Activated naive CD4-positive, alpha-beta T cell treated with anti-CD3 and anti-CD28 coated beads, Interleukin-2, amount 50 U/mL, for 72 hours (primary cell): ENCODE results near the gene CTPS2. TPM values are rescaled to one million over a fixed set of nuclear protein-coding genes. Genes with fewer than 3 reads are reported as not detected.
"Not testable (repeated sequence)": the region's sequence is repeated elsewhere in the genome, so short reads cannot be mapped to it uniquely, and the experiment has no call there.

Experiments used
- ATAC-seq, 2 donors: fragments of 150-1000 bp; cut with Tn5 transposase; 2 replicates each; pipeline ENCODE4 v1.10.0; 2021; ENCODE audit warnings: mild to moderate bottlenecking in 2 of 2, moderate library complexity in 2 of 2
- DNase-seq, 2 donors: peaks; one replicate each; pipeline ENCODE4 v3.0.0; 2021 to 2022; ENCODE audit warnings: low spot score in 2 of 2
- H3K27ac Mint-ChIP-seq, 2 donors: one replicate each; pipeline ENCODE4 v1.8.0; 2022; ENCODE audit warnings: mild to moderate bottlenecking in 2 of 2, mixed read lengths in 2 of 2
- H3K36me3 Mint-ChIP-seq, 2 donors: one replicate each; pipeline ENCODE4 v1.8.0; 2022; ENCODE audit warnings: mixed read lengths in 2 of 2
- H3K9me3 Mint-ChIP-seq, 2 donors: one replicate each; pipeline ENCODE4 v1.8.0; 2022; ENCODE audit warnings: mixed read lengths in 2 of 2
- total RNA-seq, 2 donors: library from RNA; stranded (reverse); gene quantifications; one replicate each; pipeline ENCODE4 v1.2.3, GENCODE V29; 2022

CTPS2 gene
- total RNA-seq, 2 donors from 2014 or later: 2.0 to 8.4 TPM

DNA sequence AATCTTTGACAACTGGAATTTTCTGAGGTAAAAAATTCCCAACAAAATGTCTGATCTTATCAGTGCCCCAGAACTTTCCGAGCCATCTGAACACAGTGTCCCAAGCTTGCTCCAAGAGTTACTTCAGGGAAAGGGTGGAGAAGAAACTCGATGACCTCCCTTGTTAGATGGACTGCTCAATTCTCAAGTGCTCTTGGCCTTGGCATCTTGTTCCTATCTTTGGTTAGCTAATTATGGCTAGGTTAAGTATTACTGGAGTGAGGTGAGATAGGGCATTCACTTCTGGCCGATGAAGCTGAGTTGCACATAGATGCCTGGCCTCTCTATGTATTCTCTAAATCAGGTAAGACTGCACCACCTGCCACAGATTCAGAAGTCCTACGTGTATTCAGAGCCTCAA is 71.6 kb downstream of the CTPS2 start:
- no peak for DNase-seq
- H3K27ac Mint-ChIP-seq: no peak overlapping the region
- ATAC-seq: no peak
- H3K9me3 Mint-ChIP-seq: no peaks in the 10 kb centered on the region
- H3K36me3 Mint-ChIP-seq: peaks cover 0 to 8% of the 10 kb centered on the region in 2 donors

- DNase-seq (no peak), ATAC-seq (no peak)
- Mint-ChIP-seq H3K9me3 (no peaks in the 10 kb centered on the region), H3K27ac (peak overlapping the region in 1 of 2 donors; percentile 66), H3K36me3 (peaks cover 0 to 8% of the 10 kb centered on the region in 2 donors)
Observed at GRCh38 chrX:16639966-16640365, 72.5 kb downstream of the CTPS2 start.

DNA sequence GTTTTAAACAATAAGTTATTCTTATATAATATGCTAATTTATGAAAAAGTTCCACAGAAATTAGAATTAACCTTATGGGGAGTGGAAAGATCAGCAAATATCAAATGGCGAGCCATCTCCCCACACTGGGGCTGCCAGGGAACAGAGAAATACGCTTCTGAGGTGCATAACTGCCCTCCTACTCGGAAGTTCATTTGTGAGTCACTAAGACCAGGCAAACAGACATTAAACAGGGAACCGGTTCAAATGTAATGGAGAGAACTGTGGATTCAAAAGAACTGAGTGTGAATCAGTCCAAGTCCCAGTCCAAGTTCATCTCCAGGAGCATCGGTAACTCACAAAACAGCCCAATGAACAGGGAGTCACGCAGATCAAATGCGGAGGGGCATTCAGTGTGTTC is 73.9 kb downstream of the CTPS2 start:
- ATAC-seq: no peak
- Mint-ChIP-seq H3K9me3 (no peaks in the 10 kb centered on the region), H3K27ac (no peak overlapping the region), H3K36me3 (peaks cover 0 to 8% of the 10 kb centered on the region in 2 donors)
- no peak for DNase-seq

DNA sequence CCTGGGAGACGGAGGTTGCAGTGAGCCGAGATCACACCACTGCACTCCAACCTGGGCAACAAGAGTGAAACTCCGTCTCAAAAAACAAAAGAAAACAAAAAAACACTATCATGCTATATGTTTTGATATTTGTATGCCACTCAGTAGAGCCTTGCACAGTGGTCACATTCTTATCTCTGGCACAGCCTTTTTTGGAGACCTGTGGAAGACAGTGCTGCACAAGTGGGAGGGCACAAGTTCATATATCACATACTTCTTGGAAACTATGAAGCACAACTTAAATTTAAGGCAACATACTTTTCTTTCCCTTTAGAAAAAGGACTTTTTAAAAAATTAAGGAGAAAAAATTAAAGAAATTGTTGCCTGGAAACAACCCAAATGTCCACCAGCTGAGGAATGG is 76.9 kb downstream of the CTPS2 start:
- Mint-ChIP-seq H3K27ac (no peak overlapping the region), H3K9me3 (no peaks in the 10 kb centered on the region), H3K36me3 (peaks cover 0 to 1% of the 10 kb centered on the region in 2 donors)
- ATAC-seq: no peak
- DNase-seq: no peak

DNA sequence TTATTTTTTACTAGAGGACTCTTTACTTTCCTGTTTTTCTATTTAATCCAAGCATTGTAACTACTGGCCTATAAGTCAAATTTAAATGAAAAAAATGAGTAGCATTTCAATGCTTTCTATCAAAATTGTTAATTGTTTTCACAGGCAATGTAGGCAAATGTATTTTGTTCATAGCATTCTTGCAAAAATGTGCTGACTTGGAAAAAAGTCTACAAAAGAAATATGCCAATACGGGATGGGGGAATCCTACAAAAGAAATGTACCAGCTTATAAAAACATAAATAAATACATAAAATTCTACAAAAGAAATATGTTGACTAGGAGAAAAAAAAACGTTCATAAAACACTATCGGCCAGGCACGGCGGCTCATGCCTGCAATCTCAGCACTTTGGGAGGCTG is 77.4 kb downstream of the CTPS2 start:
- Mint-ChIP-seq H3K9me3 (no peaks in the 10 kb centered on the region), H3K27ac (no peak overlapping the region), H3K36me3 (no peaks in the 10 kb centered on the region)
- no peak for ATAC-seq
- DNase-seq: no peak

DNA sequence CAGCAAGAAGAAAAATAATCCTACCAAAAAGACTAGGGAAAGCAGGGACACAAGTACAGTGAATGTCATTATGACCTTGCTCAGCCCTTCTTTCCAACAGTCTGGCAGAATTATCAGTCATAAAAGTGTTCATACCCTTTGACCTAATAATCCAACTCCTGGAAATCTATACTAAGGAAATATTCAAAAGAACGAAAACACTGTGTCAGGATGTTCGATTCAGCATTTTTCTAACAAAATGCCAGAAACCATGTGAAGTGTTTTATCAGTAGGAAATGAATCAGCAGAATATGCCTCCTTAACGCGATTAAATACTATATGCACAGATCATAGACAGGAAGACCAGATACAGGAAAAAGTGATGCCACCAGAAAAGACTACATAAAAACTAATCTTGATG is 78.7 kb downstream of the CTPS2 start:
- Mint-ChIP-seq H3K9me3 (no peaks in the 10 kb centered on the region), H3K27ac (no peak overlapping the region), H3K36me3 (no peaks in the 10 kb centered on the region)
- no peak for ATAC-seq
- DNase-seq: no peak

- no peak for DNase-seq
- no peaks in the 10 kb centered on the region for H3K36me3 Mint-ChIP-seq
- no peak for ATAC-seq
- no peaks in the 10 kb centered on the region for H3K9me3 Mint-ChIP-seq
- no peak overlapping the region for H3K27ac Mint-ChIP-seq
Observed at GRCh38 chrX:16629909-16630308, 82.6 kb downstream of the CTPS2 start.

DNA sequence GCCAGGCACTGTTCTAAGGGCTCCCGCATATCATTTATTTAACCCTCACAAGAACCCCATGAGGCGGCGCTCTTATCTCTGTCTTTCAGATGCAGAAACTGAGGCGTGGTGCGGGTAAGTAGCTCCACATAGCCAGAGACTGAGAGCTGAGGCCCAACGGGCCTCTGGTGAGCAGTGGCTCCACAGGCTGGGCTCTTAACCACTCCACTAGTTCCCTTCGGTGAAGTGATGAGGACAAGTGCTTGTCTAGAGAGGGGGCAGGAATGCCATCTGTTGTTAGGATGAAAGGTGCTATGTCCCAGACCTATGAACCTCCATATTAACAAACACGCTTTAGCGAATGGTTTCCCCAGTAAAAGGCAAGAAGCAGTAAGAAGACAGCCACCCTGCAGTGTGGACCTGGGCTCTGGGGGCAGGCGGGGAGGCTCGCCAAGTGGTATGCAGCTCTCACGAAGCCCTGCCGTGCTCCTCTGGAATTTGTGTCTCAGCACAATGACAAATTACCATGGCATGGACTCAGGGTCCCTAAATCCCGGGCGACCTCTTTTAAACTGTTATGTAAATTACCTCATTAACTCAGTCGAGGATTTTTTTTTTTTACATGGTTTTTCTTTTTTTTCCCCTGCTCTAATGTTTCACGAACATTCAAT is 83.4 kb downstream of the CTPS2 start:
- no peak for ATAC-seq

GRCh38 chrX:16628511-16628910 is 84.0 kb downstream of the CTPS2 start:
- not testable (repeated sequence) for H3K27ac Mint-ChIP-seq, DNase-seq, H3K9me3 Mint-ChIP-seq, H3K36me3 Mint-ChIP-seq, ATAC-seq

More for the DNA sequence above, 83.4 kb downstream of the CTPS2 start:
- no peak for DNase-seq
- no peak overlapping the region for H3K27ac Mint-ChIP-seq
- no peaks in the 10 kb centered on the region for H3K36me3 Mint-ChIP-seq
- H3K9me3 Mint-ChIP-seq: no peaks in the 10 kb centered on the region

- Mint-ChIP-seq H3K9me3 (peaks cover 0 to 4% of the 10 kb centered on the region in 2 donors), H3K27ac (no peak overlapping the region), H3K36me3 (peaks cover 6 to 8% of the 10 kb centered on the region in 2 donors)
- ATAC-seq (no peak), DNase-seq (no peak)
Observed at GRCh38 chrX:16619024-16619423, 93.4 kb downstream of the CTPS2 start.

GRCh38 chrX:16618422-16618821 is 94.0 kb downstream of the CTPS2 start:
- Mint-ChIP-seq H3K9me3 (peaks cover 0 to 4% of the 10 kb centered on the region in 2 donors), H3K36me3 (peaks cover 6 to 11% of the 10 kb centered on the region in 2 donors), H3K27ac (no peak overlapping the region)
- no peak for DNase-seq
- ATAC-seq: no peak

- no peak for DNase-seq
- H3K27ac Mint-ChIP-seq: peak overlapping the region in 1 of 2 donors; percentile 29
- no peak for ATAC-seq
Observed at GRCh38 chrX:16617382-16617781, 95.1 kb downstream of the CTPS2 start.

DNA sequence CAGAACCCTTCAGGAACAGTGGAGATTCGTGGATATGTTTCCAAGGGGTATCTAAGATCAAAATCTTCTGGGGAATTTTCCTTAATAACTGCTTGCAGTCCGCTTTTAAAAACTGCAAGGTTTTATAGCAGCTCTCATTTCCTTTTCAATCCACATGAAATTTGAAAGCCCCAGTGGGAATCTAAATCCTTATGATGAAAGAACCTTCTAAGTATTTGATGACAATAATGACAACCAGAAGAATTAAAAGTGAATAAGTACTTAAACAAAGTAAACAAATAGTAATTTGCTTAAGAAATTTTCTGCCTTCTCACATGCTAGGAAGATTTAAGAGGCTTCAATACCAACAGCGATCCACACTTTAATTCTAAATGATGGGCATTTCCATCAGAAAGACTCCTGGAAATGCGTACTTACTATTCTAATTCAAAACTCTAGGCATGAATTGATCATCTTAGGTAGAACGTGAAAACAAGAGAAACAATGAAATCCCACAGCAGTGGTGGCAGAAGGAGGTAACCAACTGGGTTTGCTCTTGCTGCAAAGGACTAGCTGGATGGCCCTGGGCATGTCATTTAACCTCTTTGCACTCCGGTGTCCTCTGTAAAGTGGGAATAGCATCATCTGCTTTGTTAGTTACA is 100.1 kb downstream of the CTPS2 start:
- Mint-ChIP-seq H3K9me3 (no peaks in the 10 kb centered on the region), H3K36me3 (peaks cover 0 to 6% of the 10 kb centered on the region in 2 donors), H3K27ac (no peak overlapping the region)
- ATAC-seq: no peak
- no peak for DNase-seq

More at GRCh38 chrX:16617382-16617781, 95.1 kb downstream of the CTPS2 start:
- Mint-ChIP-seq H3K36me3 (peaks cover 6 to 11% of the 10 kb centered on the region in 2 donors), H3K9me3 (peaks cover 0 to 4% of the 10 kb centered on the region in 2 donors)

DNA sequence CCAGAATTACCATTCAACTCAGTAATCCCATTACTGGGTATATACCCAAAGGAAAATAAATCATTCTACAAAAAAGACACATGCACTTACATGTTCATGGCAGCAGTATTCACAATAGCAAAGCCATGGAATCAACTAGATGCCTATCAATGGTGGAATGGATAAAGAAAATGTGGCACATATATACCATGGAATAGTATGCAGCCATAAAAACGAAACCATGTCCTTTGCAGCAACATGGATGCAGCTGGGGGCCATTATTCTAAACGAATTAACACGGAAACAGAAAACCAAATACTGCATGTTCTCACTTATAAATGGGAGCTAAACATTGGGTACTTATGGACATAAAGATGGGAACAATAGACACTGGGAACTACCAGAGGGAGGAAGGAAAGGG is 101.8 kb downstream of the CTPS2 start:
- not testable (repeated sequence) for H3K36me3 Mint-ChIP-seq, DNase-seq, H3K27ac Mint-ChIP-seq, ATAC-seq, H3K9me3 Mint-ChIP-seq

GRCh38 chrX:16610121-16610621 is 102.3 kb downstream of the CTPS2 start:
- Mint-ChIP-seq H3K27ac (no peak overlapping the region), H3K9me3 (no peaks in the 10 kb centered on the region), H3K36me3 (peaks cover 0 to 6% of the 10 kb centered on the region in 2 donors)
- DNase-seq: no peak
- ATAC-seq: no peak

DNA sequence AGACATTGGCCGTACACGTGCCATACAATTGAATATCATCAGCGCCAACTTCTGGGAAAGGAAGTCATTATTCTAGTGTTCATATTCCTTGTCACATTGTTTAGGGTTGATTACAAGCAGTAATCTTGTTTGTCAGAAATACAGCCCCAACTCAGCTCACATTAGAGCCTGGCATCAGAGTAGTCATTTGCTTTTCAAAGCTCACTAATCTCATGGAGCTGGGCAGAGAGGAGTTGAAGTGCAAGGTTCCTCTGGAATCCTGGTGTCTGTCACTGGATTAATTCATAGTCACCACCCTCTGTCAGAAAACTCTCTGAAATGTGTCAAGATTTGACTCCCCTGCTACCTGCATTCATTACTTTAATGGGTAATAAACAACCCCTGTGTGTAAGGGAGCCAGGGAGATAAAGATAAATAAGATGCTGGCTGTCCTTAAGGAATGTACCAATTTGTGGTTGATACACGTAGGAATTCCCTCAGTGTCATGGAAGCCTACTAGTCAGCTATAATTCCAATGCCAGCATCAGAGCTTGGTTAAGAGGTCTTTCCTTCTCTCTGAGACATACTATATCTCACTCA is 106.2 kb downstream of the CTPS2 start:
- no peak overlapping the region for H3K27ac Mint-ChIP-seq
- ATAC-seq: no peak
- no peaks in the 10 kb centered on the region for H3K9me3 Mint-ChIP-seq
- no peak for DNase-seq
- no peaks in the 10 kb centered on the region for H3K36me3 Mint-ChIP-seq

GRCh38 chrX:16604337-16604736 is 108.1 kb downstream of the CTPS2 start:
- ATAC-seq (peak; percentile 7 to 65), DNase-seq (no peak)
- Mint-ChIP-seq H3K36me3 (no peaks in the 10 kb centered on the region), H3K27ac (peak overlapping the region; percentile 90 to 95), H3K9me3 (no peaks in the 10 kb centered on the region)
